Measurements from ENCODE around the gene GLS. TPM values are rescaled to one million over a fixed set of nuclear protein-coding genes. Genes with fewer than 3 reads are reported as not detected.

Gene GLS
- total and polyA plus RNA-seq, 9 of the 15 experiments (the other 6 are each of a cell fraction or from before 2014, with no cell fraction given) = 13.7 to 77.5 (median 48.2) TPM

- TF ChIP-seq STAT6 (CRISPR knock-in tag; IDR thresholded peaks at IDR 0.05) = no peak
- TF ChIP-seq TAL1 (IDR thresholded peaks at IDR 0.05) = no peak; the same call in 1 of the 2 replicates
- no peak for TF ChIP-seq ZNF41 (CRISPR knock-in tag; conservative IDR thresholded peaks at IDR 0.05)
- TF ChIP-seq ZNF75A (CRISPR knock-in tag; IDR thresholded peaks at IDR 0.05) = no peak
- peak in 1 of 2 experiments; percentile 36 for TF ChIP-seq E2F6 (IDR thresholded peaks at IDR 0.05; ENCODE audit: borderline replicate concordance in 1 of 2, extremely low read depth in 1 of 2, insufficient read depth in 1 of 2, insufficient read length in 1 of 2, low read depth in 1 of 2, low read length in 1 of 2, poor library complexity in 1 of 2, severe bottlenecking in 1 of 2)
- TF ChIP-seq KDM2B (CRISPR knock-in tag; IDR thresholded peaks at IDR 0.05) = no peak
- TF ChIP-seq TFE3 (CRISPR knock-in tag; IDR thresholded peaks at IDR 0.05) = no peak
- no peak for TF ChIP-seq ZNF217 (CRISPR knock-in tag; IDR thresholded peaks at IDR 0.05)
- peak; percentile 79 for TF ChIP-seq VEZF1 (CRISPR knock-in tag; IDR thresholded peaks at IDR 0.05)
- no peak for TF ChIP-seq ZNF449 (CRISPR knock-in tag; IDR thresholded peaks at IDR 0.05)
- no peak for TF ChIP-seq GTF2E2 (tag; IDR thresholded peaks at IDR 0.05)
- TF ChIP-seq SRSF9 (IDR thresholded peaks at IDR 0.05; ENCODE audit: borderline replicate concordance, low read depth, low read length) = no peak
- 0 out of 2 replicates have a peak, but pooled peaks have one; percentile 38 for TF ChIP-seq PML (IDR thresholded peaks at IDR 0.05; ENCODE audit: low read length)
- no peak for TF ChIP-seq ZNF740 (CRISPR knock-in tag; IDR thresholded peaks at IDR 0.05)
- no peak for TF ChIP-seq ZNF740 (tag; IDR thresholded peaks at IDR 0.05)
- no peak for TF ChIP-seq HIVEP1 (CRISPR knock-in tag; IDR thresholded peaks at IDR 0.05)
- no peak for TF ChIP-seq HEY1 (CRISPR knock-in tag; IDR thresholded peaks at IDR 0.05; ENCODE audit: borderline replicate concordance)
Measured at GRCh38 chr2:190881598-190882410, 1.2 kb downstream of the GLS start (continued).

Measured in K562 (cell line).